ENCODE measurements around the gene KIRREL1.

- TF ChIP-seq CTCF (IDR thresholded peaks at IDR 0.05), result no peak
- TF ChIP-seq POLR2A (IDR thresholded peaks at IDR 0.05), result no peak
Measured at GRCh38 chr1:158020259-158020885, 26.9 kb downstream of the KIRREL1 start.
